WERI-Rb-1 (cell line): ENCODE results near the gene ZNF595.
A peak's percentile ranks its signal among the peaks of the same experiment; 100 is the strongest.
"Not testable (repeated sequence)": the region's sequence is repeated elsewhere in the genome, so short reads cannot be mapped to it uniquely, and the experiment has no call there.

Experiments
- DNase-seq: peaks from one replicate; pipeline ENCODE4 v3.0.0-alpha.2; 2020
- H3K27ac ChIP-seq: fragments of 250-450 bp; sonication (Bioruptor Pico); 2 replicates; pipeline ENCODE4 v1.5.1; 2020; ENCODE audit warnings: mild to moderate bottlenecking, moderate library complexity
- H3K27me3 ChIP-seq: fragments of 250-450 bp; sonication (Bioruptor Pico); 2 replicates; pipeline ENCODE4 v1.5.1; 2021; ENCODE audit warnings: mild to moderate bottlenecking, low read depth, moderate library complexity; ENCODE audit not compliant: insufficient read depth, severe bottlenecking
- H3K36me3 ChIP-seq: fragments of 250-450 bp; sonication (Bioruptor Pico); 2 replicates; pipeline ENCODE4 v1.5.1; 2020; ENCODE audit warnings: mild to moderate bottlenecking, moderate library complexity
- H3K4me3 ChIP-seq: 2 replicates; pipeline ENCODE4 v1.5.1; 2011; ENCODE audit warnings: low read depth, mild to moderate bottlenecking, control low read depth, low read length
- H3K9me3 ChIP-seq: fragments of 250-450 bp; sonication (Bioruptor Pico); 2 replicates; pipeline ENCODE4 v1.5.1; 2021; ENCODE audit warnings: mild to moderate bottlenecking, moderate library complexity; ENCODE audit not compliant: severe bottlenecking
- TF ChIP-seq, protein P1 (sequence below): IDR thresholded peaks from 2 replicates; pipeline ENCODE4 v1.5.1; 2011; ENCODE audit warnings: low read depth, mild to moderate bottlenecking, control low read depth, inconsistent platforms, low read length

ZNF595 gene

DNA sequence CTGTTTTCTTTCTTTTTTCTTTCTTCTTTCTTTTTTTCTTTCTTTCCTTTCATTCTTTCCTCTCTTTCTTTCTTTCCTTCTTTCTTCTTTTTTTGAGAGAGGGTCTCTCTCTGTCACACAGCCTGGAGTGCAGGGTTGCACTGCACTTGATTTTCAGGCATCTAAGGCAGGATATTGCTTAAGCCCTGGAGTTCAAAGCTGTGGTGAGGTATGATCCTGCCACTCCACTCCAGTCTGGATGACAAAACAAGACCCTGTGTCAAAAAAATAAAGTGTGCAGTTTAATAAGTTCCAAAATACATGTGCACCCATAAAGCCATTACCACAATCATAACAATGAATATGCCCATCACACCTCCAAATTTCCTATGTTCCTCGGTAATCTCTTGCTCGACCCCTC, 60.6 kb downstream of the ZNF595 start:
- H3K9me3 ChIP-seq = peaks cover 21% of the 10 kb centered on the region
- H3K27ac ChIP-seq = no peak overlapping the region
- no peak for DNase-seq
- no peak overlapping the region for H3K4me3 ChIP-seq
- H3K27me3 ChIP-seq = peaks cover 16% of the 10 kb centered on the region
- TF ChIP-seq, protein P1, sequence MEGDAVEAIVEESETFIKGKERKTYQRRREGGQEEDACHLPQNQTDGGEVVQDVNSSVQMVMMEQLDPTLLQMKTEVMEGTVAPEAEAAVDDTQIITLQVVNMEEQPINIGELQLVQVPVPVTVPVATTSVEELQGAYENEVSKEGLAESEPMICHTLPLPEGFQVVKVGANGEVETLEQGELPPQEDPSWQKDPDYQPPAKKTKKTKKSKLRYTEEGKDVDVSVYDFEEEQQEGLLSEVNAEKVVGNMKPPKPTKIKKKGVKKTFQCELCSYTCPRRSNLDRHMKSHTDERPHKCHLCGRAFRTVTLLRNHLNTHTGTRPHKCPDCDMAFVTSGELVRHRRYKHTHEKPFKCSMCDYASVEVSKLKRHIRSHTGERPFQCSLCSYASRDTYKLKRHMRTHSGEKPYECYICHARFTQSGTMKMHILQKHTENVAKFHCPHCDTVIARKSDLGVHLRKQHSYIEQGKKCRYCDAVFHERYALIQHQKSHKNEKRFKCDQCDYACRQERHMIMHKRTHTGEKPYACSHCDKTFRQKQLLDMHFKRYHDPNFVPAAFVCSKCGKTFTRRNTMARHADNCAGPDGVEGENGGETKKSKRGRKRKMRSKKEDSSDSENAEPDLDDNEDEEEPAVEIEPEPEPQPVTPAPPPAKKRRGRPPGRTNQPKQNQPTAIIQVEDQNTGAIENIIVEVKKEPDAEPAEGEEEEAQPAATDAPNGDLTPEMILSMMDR = no peak
- no peaks in the 10 kb centered on the region for H3K36me3 ChIP-seq

DNA sequence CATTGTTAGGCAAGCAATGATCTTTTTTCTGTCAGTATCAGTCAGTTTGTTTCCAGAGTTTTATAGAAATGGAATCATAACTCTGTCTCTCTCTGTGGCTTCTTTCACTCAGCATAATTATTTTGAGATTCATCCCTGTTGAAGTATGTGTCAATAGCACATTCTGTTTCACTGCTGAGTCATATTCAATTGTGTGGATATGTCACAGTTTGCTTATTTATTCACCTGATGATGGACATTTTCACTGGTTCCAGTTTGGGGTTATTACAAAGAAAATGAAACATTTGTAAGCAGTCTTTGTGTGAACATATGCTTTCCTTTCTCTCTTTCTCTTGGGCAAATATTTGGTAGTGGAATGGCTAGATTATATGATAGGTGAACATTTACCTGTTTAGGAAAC, 61.0 kb downstream of the ZNF595 start:
- no peaks in the 10 kb centered on the region for H3K36me3 ChIP-seq
- TF ChIP-seq, protein P1 = no peak
- peaks cover 12% of the 10 kb centered on the region for H3K27me3 ChIP-seq
- no peak overlapping the region for H3K4me3 ChIP-seq
- no peak overlapping the region for H3K27ac ChIP-seq
- peaks cover 21% of the 10 kb centered on the region for H3K9me3 ChIP-seq
- no peak for DNase-seq

GRCh38 chr4:116499-116898, 63.4 kb downstream of the ZNF595 start:
- H3K9me3 ChIP-seq = peaks cover 11% of the 10 kb centered on the region
- H3K36me3 ChIP-seq = no peaks in the 10 kb centered on the region
- no peaks in the 10 kb centered on the region for H3K27me3 ChIP-seq
- H3K4me3 ChIP-seq = no peak overlapping the region
- DNase-seq = no peak
- H3K27ac ChIP-seq = no peak overlapping the region
- TF ChIP-seq, protein P1 = no peak

DNA sequence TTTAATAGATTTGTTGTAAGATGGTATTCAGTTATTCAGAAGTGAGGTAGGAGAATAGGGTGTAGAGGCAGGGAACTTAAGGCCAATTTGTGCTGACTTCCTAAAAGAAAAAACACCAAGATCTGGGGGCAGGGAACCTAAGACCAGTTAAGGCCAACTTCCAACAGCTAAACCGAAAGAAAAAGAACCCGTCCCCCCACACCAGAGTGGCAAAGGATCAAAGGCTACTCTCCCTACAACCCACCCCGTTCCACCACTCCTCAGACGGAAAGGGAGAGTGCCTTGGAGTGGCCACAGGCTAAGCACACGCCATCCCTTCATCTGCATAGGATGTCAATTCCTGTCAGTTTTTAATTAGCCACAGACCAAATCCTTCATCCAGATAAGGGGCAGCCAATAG, 67.5 kb downstream of the ZNF595 start:
- peaks cover 10% of the 10 kb centered on the region for H3K36me3 ChIP-seq
- no peaks in the 10 kb centered on the region for H3K27me3 ChIP-seq
- no peak overlapping the region for H3K4me3 ChIP-seq
- H3K27ac ChIP-seq = no peak overlapping the region
- no peak for DNase-seq
- TF ChIP-seq, protein P1 = no peak
- H3K9me3 ChIP-seq = peaks cover 21% of the 10 kb centered on the region

DNA sequence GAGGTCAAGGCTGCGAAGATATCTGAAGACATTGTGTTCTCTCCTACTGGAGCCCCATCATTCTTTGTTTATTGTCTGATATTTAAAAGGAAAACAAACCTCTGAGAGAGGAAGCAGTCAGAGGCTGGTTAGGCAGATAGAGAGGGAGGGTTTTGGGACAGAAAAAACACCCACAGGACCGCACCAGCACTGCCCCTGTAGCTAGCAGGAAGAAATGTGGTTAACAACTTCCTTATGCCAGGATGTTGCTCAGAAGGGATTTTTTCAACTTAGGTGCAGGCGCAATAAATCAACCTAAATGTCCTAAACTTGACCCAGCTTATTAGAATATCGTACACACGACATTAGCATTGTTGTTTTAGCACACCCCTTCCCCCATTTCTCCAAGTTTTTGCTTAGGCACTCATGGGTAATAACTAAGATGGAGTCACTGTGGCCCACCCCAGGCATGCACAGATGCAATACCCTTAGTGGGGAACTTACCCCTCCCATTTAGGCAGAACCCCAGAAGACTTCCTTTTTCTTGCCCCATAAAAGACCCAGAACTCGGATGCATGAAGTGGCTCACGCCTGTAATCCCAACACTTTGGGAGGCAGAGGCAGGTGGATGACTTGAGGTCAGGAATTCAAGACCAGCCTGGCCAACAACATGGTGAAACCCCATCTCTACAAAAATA, 68.4 kb downstream of the ZNF595 start:
- Histone ChIP-seq H3K4me3 (no peak overlapping the region), H3K36me3 (peaks cover 20% of the 10 kb centered on the region), H3K27ac (no peak overlapping the region), H3K9me3 (peaks cover 21% of the 10 kb centered on the region), H3K27me3 (no peaks in the 10 kb centered on the region)
- DNase-seq = no peak
- TF ChIP-seq, protein P1 = no peak

DNA sequence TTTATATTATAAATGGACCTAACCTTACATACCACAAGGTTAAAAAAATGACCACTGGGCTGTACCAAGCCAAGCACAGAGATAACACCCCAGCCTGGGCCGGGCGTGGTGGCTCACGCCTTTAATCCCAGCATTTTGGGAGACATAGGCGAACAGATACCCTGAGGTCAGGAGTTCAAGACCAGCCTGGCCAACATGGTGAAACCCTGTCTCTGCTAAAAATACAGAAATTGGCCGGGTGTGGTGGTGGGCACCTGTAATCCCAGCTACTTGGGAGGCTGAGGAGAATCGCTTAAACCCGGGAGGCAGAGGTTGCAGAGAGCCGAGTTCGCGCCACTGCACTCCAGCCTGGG, 70.8 kb downstream of the ZNF595 start:
- Histone ChIP-seq H3K4me3 (peak overlapping the region; percentile 76; the same call in 1 of the 2 replicates), H3K27ac (peak overlapping the region; percentile 98), H3K36me3 (peaks cover 24% of the 10 kb centered on the region), H3K9me3 (peaks cover 18% of the 10 kb centered on the region)
- not testable (repeated sequence) for DNase-seq, H3K27me3 ChIP-seq
